ENCODE data around the gene ANXA4.

The ANXA4 gene

GRCh38 chr2:69741575-69742321 is at the start of gene ANXA4:
Gene ANXA4, plus strand, starts transcription at chr2:69742134. Its CDS starts 39,432 bp downstream, at chr2:69781566.
- no peak for FAIRE-seq

- FAIRE-seq = no peak
Observed at GRCh38 chr2:69692424-69692823, 49.5 kb upstream of the ANXA4 start.

DNA sequence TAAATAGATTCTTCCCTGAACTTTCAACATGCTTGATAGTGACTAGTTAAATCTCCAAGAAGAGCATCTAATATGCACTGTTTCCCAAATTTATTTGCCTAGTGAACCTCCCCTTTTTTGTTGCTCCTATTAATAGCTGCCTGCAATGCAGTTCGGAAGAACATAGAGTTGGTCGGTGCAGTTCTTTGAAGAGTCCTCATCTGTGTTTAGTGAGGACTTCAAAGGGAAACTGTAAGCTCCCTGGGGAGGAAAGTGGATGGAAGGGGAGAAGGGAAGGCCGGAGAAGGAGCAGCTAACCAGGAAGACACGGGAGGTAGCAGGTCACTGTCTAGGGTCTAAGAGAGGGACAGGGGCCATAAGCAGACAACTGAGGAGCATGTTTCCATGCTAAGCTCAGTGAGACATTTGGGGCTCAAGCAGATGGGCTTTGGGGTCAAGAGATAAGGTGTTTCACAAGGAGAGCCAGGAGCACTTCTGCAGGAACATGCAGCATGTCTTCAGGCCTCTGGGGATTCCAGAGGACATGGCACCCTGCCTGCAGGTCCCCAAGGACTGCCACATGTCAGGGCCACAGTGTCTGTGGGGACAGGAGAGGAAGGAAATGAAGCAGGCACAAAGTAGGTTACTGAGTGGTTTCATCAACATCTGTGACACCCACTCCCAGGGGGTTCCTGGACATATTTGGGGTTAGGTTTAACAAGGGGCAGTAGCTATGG is 48.7 kb upstream of the ANXA4 start:
- FAIRE-seq = no peak

DNA sequence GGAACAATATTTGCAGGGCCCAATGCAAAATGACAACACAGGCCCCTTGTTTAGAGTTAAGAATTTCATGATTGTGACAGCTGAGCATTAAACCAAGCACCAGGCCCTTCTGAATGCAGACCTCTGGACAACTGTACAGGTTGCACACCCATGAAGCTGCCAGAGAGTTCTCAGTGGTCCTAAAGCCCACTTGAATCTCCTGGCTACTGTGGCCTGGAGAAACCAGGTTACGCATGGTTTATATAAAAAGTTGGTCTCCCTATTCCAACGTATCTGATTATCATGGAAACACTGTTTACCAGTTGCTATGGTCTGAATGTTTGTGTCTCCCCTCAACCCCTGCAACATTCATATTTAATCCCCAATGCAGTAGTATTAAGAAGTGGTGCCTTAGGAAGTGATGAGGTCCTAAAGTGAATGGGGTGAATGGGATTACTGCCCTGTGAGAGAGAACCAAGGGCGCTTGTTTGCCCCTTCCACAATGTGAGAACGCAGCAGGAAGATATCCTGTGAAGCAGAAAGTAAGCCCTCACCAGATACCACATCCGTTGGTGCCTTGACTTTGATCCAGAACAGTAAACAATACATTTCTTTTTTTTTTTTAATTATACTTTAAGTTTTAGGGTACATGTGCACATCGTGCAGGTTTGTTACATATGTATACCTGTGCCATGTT is 48.0 kb upstream of the ANXA4 start:
- FAIRE-seq = no peak

GRCh38 chr2:69694894-69695849 is 46.8 kb upstream of the ANXA4 start:
- FAIRE-seq = no peak

DNA sequence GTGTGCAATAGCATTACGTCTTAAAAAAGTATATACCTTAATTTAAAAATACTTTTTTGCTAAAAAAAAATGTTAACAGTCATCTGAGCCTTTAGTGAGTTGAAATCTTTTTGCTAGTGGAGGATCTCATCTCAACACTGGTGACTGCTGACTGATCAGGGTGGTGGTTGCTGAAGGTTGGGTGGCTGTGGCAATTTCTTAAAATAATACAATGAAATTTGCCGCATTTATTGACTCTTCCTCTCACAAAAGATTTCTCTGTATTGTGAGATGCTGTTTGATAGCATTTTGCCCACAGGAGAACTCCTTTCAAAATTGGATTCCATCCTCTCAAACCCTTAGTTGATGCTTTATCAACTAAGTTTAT is 46.1 kb upstream of the ANXA4 start:
- no peak for FAIRE-seq

DNA sequence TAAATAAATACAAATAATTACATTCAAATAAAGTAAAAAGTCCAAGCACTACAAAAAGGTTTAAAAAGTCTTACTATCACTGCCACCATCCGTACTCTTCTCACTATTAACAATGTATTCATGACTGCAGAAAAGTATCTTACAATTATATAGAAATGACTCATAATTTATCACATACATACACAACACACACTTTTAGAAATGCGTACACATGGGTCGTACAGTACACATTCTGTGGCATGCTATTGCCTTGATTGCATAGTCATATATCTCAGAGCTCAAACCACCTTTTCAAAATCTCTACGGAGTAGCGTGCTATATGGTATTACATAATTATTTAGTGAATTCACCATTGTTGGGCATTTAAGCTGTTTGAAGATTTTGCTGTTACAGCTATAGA is 41.6 kb upstream of the ANXA4 start:
- FAIRE-seq = no peak

- FAIRE-seq = no peak
Observed at GRCh38 chr2:69701100-69701945, 40.6 kb upstream of the ANXA4 start.

DNA sequence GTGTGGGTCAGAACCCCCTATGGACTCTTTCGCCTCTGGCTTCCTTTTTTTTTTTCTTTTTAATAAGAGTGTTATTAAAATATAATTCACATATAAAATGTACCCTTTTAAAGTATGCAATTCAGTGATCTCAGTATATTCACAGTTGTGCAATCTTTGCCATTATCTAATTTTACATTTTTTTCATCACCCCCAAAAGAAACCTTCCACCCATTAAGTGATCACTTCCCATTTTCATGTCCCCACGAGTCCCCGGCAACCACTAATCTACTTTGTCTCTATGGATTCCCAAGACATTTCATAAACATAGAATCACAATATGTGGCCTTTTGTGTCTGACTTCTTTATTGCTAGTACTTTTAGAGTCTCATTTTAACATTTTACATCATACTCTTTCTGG is 38.7 kb upstream of the ANXA4 start:
- FAIRE-seq = no peak

- no peak for FAIRE-seq
Observed at GRCh38 chr2:69704446-69704845, 37.5 kb upstream of the ANXA4 start.

DNA sequence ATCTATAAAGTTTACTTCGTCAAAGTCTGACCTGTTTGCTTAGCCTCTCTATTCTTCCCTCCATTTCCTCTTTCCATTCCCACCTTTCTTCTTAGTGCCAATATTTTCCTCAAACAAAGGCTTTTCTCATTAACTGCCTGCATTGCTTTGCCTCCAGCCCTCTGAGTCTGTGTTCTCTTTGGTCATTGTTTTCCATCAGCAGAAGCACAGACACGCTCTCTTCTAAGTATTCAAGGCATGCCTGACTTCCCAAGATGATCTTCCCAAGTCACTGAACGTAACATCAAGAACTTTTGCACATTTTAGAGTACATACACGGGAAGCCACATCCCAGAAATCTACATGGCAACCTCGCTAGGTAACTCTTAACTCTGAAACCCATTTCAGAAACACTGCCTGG is 32.6 kb upstream of the ANXA4 start:
- no peak for FAIRE-seq

- no peak for FAIRE-seq
Observed at GRCh38 chr2:69711971-69712370, 30.0 kb upstream of the ANXA4 start.

DNA sequence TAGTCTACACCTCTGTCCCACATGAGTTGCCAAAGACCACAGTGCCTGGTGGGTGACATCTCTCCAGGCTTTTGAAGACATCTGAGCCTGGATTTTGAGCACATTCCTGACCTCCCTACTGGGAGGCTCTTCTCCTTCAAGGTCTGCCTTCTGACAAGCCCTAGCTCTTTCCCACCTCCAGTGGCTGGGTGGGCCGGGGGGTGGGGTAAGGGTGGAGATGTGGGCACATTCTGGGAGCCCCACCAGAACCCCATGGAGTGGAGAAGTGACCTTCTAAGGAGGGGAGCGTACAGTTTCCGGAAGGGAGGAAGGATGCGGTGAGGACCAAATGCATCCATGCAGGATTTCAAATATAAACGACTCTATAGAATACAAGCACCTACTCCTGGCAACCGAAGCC is 27.9 kb upstream of the ANXA4 start:
- FAIRE-seq = no peak

DNA sequence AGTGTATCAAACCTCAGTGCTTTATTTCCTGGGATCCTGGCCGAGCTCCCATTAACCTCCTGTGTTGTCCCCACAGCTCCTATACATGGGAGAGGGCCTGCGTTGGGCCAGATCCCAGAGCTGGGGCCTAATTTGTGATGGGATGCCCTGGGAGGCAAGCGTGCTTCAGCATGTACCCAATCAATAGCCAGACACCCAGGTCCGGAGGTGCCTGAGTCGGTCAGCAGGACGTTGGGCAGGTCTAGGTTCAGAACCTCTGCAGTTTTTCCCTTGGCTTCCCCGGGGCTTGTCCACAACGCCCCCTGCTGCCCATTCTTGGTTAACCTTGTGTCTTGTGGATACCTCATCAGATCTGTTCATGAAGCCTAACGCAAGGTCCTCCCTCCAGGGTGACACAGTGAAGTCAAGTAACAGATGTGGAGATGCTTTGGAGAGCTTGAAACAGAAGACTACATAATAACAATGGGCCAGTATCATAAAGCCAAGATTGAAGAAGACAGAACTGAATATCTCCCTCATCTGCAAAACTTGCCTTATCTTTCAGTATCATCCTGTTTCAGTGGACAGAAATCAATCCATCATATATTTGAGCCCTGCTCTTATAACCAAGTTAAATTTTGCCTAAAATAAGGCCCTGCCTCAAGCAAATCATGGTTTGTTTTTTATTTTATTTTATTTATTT is 27.3 kb upstream of the ANXA4 start:
- peak; percentile 14 for FAIRE-seq

DNA sequence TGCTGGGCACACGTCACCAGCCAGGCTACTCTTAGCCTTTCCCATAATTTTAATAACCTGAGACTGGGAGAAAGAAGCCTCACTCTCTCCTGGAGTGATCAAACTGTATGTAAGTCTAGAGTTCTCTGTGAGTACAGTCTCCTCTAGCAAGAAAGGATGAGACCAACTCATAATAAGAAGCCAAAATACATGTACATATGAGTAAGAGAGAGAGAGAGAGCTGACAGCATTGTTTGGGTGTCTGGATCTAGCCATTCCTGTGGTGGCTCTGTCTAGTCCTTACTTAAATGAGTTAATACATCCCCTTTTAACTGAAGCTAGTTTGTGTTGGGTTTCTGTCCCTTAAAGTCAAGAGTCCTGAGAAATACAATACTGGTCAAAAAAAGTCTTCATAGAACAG is 26.0 kb upstream of the ANXA4 start:
- FAIRE-seq = no peak

GRCh38 chr2:69716555-69717120 is 25.3 kb upstream of the ANXA4 start:
- FAIRE-seq = no peak

DNA sequence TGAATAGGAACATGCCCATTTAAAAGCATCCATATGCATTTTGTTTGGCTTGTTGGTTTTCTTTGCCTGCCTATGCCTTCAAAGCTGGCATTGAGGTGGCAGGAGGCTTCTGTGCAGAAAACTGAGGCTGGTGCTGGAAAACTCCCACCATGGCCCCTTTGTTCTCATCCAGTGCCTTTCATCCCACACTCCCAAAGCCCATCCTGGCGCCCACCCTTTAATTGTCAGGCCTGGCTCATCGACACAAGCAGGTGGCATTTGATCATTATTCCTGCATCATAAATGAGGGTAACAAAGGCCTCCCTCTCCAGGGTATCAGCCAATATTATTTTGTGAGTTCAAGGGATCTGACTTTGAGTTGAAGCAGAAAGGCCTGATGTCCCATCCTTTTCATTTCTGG is 24.7 kb upstream of the ANXA4 start:
- FAIRE-seq = no peak

GRCh38 chr2:69717861-69718273 is 24.1 kb upstream of the ANXA4 start:
- no peak for FAIRE-seq

GRCh38 chr2:69718338-69718965 is 23.5 kb upstream of the ANXA4 start:
- FAIRE-seq = no peak

DNA sequence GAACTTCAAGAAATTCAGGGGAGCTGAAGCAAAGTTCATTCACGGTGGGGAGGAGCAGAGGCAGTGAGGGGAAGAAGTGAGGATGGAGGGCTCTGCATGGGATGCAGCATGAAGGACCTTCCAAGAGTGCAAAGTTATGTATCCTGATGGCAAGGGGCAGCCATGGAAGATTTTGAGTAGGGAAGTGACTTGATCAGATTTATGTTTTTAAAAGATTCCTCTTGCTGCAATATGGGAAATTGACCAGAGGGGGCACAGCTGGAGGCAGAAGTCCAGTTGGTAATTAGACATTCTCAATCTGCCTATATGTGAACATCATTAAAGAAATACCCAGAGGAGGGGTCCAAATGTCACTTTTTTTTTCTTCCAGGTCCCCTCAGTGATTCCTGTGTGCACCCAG is 21.5 kb upstream of the ANXA4 start:
- FAIRE-seq = no peak
